Cardiac muscle cell (in vitro differentiated cells and primary cell): ENCODE measurements around the gene ABI3BP. TPM values are rescaled to one million over a fixed set of nuclear protein-coding genes. Genes with fewer than 3 reads are reported as not detected.

Experiments used
- DNase-seq, 2 donors: peaks; one replicate each; pipeline versions ENCODE4 v3.0.0 to v3.0.0-alpha.2; 2010 to 2017; ENCODE audit warnings: low read depth in 1 of 2, low spot score in 1 of 2
- H3K27ac ChIP-seq: fragments of 200-600 bp; sonication (generic); 2 replicates; pipeline ENCODE4 v1.5.1; 2016
- H3K27me3 ChIP-seq: fragments of 200-600 bp; sonication (generic); 2 replicates; pipeline ENCODE4 v1.6.0; 2016; ENCODE audit warnings: control low read depth
- H3K36me3 ChIP-seq: fragments of 200-600 bp; sonication (generic); 2 replicates; pipeline ENCODE4 v1.5.1; 2016; ENCODE audit warnings: control low read depth
- H3K4me1 ChIP-seq: fragments of 200-600 bp; sonication (generic); 2 replicates; pipeline ENCODE4 v1.8.1; 2017; ENCODE audit warnings: low read depth, mild to moderate bottlenecking, mixed run types
- H3K4me3 ChIP-seq: fragments of 200-600 bp; sonication (generic); 2 replicates; pipeline ENCODE4 v1.5.1; 2016; ENCODE audit warnings: mild to moderate bottlenecking
- H3K9me3 ChIP-seq: fragments of 200-600 bp; sonication (generic); 2 replicates; pipeline ENCODE4 v1.5.1; 2017; ENCODE audit warnings: low read depth, mild to moderate bottlenecking, control low read depth
- CTCF ChIP-seq: IDR thresholded peaks from 2 replicates; pipeline ENCODE4 v1.5.1; 2012; ENCODE audit warnings: low read depth, mild to moderate bottlenecking, low read length
- polyA plus RNA-seq: library from polyadenylated mRNA; unstranded; fragments of >200 nt; fragmentation: Nextera tagmentation; extraction: Ambion mirVana; gene quantifications from 2 replicates; pipeline ENCODE4 v1.2.1, GENCODE V29; 2016
- total RNA-seq: library from RNA; depleted of rRNA; stranded (reverse); fragments of >200 nt; gene quantifications from 2 replicates; pipeline ENCODE4 v1.2.3, GENCODE V29; 2016

The ABI3BP gene
- total and polyA plus RNA-seq, 2 experiments from 2014 or later = 0.54 to 0.92 TPM

- no peaks in the 10 kb centered on the region for H3K27me3 ChIP-seq
These were observed 238.5 kb downstream of the ABI3BP start for GRCh38 chr3:100754563-100755334.

GRCh38 chr3:100753846-100754245 is 239.4 kb downstream of the ABI3BP start:
- Histone ChIP-seq H3K4me1 (peaks cover 3% of the 10 kb centered on the region), H3K27ac (peak overlapping the region; percentile 62), H3K4me3 (no peak overlapping the region), H3K9me3 (no peaks in the 10 kb centered on the region), H3K27me3 (no peaks in the 10 kb centered on the region), H3K36me3 (peaks cover 44% of the 10 kb centered on the region)
- no peak for TF ChIP-seq CTCF
- no peak for DNase-seq

More at GRCh38 chr3:100754563-100755334, 238.5 kb downstream of the ABI3BP start:
- Histone ChIP-seq H3K9me3 (no peaks in the 10 kb centered on the region), H3K4me1 (peaks cover 5% of the 10 kb centered on the region), H3K27ac (peak overlapping the region; percentile 62), H3K4me3 (no peak overlapping the region), H3K36me3 (peaks cover 35% of the 10 kb centered on the region)
- TF ChIP-seq CTCF = no peak
- no peak for DNase-seq

GRCh38 chr3:100748967-100749366 is 244.3 kb downstream of the ABI3BP start:
- Histone ChIP-seq H3K27me3 (no peaks in the 10 kb centered on the region), H3K36me3 (peaks cover 77% of the 10 kb centered on the region), H3K4me3 (no peak overlapping the region), H3K4me1 (no peaks in the 10 kb centered on the region), H3K27ac (no peak overlapping the region), H3K9me3 (no peaks in the 10 kb centered on the region)
- TF ChIP-seq CTCF = no peak
- DNase-seq = no peak

GRCh38 chr3:100748220-100748619 is 245.0 kb downstream of the ABI3BP start:
- no peaks in the 10 kb centered on the region for H3K9me3 ChIP-seq
- no peak for TF ChIP-seq CTCF
- no peaks in the 10 kb centered on the region for H3K27me3 ChIP-seq
- no peak for DNase-seq
- no peaks in the 10 kb centered on the region for H3K4me1 ChIP-seq
- H3K36me3 ChIP-seq = peaks cover 77% of the 10 kb centered on the region
- H3K4me3 ChIP-seq = no peak overlapping the region
- H3K27ac ChIP-seq = no peak overlapping the region

- Histone ChIP-seq H3K36me3 (peaks cover 75% of the 10 kb centered on the region), H3K9me3 (no peaks in the 10 kb centered on the region), H3K4me1 (no peaks in the 10 kb centered on the region), H3K27ac (peak overlapping the region; percentile 31), H3K27me3 (no peaks in the 10 kb centered on the region), H3K4me3 (no peak overlapping the region)
- no peak for TF ChIP-seq CTCF
- DNase-seq = no peak
These were observed 247.1 kb downstream of the ABI3BP start for GRCh38 chr3:100746092-100746491.
